Ascending aorta (tissue), 2 donors: ENCODE results near the gene CIB4. TPM values are rescaled to one million over a fixed set of nuclear protein-coding genes. Genes with fewer than 3 reads are reported as not detected.

Source experiments
- DNase-seq, 2 donors: peaks; one replicate each; pipeline ENCODE4 v3.0.0-alpha.2; 2019; ENCODE audit warnings: low spot score in 2 of 2
- H3K27ac ChIP-seq, 2 donors: fragments of 200-600 bp; sonication (generic); one replicate each; pipeline ENCODE4 v1.5.1; 2016 to 2017; ENCODE audit warnings: mild to moderate bottlenecking in 1 of 2
- H3K27me3 ChIP-seq: fragments of 200-600 bp; sonication (generic); one replicate; pipeline ENCODE4 v1.5.1; 2017
- H3K36me3 ChIP-seq, 2 donors: fragments of 200-600 bp; sonication (generic); one replicate each; pipeline ENCODE4 v1.5.1; 2016
- H3K4me1 ChIP-seq, 2 donors: fragments of 200-600 bp; sonication (generic); one replicate each; pipeline ENCODE4 v1.5.1; 2016 to 2017; ENCODE audit warnings: mild to moderate bottlenecking in 1 of 2
- H3K4me3 ChIP-seq, 2 donors: fragments of 200-600 bp; sonication (generic); one replicate each; pipeline ENCODE4 v1.5.1; 2016 to 2017; ENCODE audit warnings: mild to moderate bottlenecking in 1 of 2
- H3K9me3 ChIP-seq, 2 donors: fragments of 200-600 bp; sonication (generic); one replicate each; pipeline ENCODE4 v1.5.1; 2016
- intact Hi-C: fragments of 100-400 bp; cut with DNase I; formaldehyde crosslinking; loops from one replicate; pipeline ENCODE4 v1.15.1; 2023
- total RNA-seq: library from RNA; depleted of rRNA; stranded (reverse); fragments of >200 nt; gene quantifications from one replicate; pipeline ENCODE4 v1.1.0, GENCODE V29; 2016
- TF ChIP-seq, protein P1 (sequence below), 3 experiments: fragments of 200-600 bp in 2 of 3; fragments of 450-650 bp in 1 of 3; sonication (generic) in 2 of 3; IDR thresholded peaks; one replicate each; pipeline ENCODE4 v1.5.1; 2016 to 2019; ENCODE audit warnings: antibody characterized with exemption in 3 of 3, mild to moderate bottlenecking in 1 of 3, moderate library complexity in 1 of 3

The CIB4 gene
- total RNA-seq, 1 donor from 2014 or later, result not detected

DNA sequence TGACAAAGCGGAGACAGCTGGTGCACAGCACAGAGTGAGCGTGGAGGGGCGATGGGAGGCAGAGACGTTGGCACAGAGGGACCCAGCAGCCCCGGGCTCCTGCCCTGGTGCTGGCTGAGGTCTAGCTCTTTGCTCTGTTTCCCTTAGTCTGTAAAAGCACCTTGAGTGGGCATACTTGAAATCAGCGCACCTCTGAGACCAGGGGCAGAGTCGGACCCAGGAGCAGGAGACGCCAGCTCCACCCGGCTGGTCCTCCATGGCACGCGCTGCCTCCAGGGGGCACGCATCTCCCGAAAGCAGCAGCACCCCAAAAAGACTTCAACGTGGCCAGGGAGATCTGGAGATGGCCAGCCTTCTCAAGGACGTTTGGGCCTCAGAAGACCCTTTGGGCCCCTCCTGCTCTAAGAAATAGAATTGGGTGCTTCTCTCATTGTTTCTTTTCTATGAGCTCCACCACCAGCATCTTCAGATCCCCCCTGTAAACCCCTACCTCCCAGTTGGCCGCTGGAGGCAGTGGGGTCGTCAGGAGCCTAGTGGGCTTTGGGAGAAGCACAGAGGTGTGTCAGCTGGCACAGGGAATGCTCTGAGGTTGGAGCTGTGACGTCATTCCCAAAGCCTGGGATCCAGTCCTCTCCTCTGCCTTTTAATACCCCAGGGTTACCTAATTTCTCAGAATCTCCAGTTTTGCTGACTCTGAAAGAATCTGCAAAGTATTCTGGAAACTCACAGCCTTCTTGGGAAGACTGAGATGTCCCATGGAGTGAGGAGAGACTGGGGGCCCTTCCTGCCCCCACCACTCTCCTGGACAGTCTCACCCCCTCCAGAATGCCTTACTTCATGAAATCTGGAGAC is 58.9 kb downstream of the CIB4 start:
- intact Hi-C loops, result no loop called here
- no peaks in the 10 kb centered on the region for H3K27me3 ChIP-seq
- H3K4me3 ChIP-seq, result no peak overlapping the region
- no peak overlapping the region for H3K27ac ChIP-seq
- H3K4me1 ChIP-seq, result no peaks in the 10 kb centered on the region
- H3K9me3 ChIP-seq, result no peaks in the 10 kb centered on the region
- H3K36me3 ChIP-seq, result no peaks in the 10 kb centered on the region
- peak in 1 of 2 donors; percentile 57 for DNase-seq
- TF ChIP-seq, protein P1, sequence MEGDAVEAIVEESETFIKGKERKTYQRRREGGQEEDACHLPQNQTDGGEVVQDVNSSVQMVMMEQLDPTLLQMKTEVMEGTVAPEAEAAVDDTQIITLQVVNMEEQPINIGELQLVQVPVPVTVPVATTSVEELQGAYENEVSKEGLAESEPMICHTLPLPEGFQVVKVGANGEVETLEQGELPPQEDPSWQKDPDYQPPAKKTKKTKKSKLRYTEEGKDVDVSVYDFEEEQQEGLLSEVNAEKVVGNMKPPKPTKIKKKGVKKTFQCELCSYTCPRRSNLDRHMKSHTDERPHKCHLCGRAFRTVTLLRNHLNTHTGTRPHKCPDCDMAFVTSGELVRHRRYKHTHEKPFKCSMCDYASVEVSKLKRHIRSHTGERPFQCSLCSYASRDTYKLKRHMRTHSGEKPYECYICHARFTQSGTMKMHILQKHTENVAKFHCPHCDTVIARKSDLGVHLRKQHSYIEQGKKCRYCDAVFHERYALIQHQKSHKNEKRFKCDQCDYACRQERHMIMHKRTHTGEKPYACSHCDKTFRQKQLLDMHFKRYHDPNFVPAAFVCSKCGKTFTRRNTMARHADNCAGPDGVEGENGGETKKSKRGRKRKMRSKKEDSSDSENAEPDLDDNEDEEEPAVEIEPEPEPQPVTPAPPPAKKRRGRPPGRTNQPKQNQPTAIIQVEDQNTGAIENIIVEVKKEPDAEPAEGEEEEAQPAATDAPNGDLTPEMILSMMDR (IDR thresholded peaks at IDR 0.05), result no peak

GRCh38 chr2:26581266-26581990 is 59.7 kb downstream of the CIB4 start:
- TF ChIP-seq, protein P1 (IDR thresholded peaks at IDR 0.05), result no peak
- peak in 1 of 2 donors; percentile 44 for DNase-seq
- no peaks in the 10 kb centered on the region for H3K36me3 ChIP-seq
- intact Hi-C loops, result no loop called here
- H3K27ac ChIP-seq, result no peak overlapping the region
- H3K27me3 ChIP-seq, result no peaks in the 10 kb centered on the region
- H3K4me3 ChIP-seq, result no peak overlapping the region
- no peaks in the 10 kb centered on the region for H3K4me1 ChIP-seq
- H3K9me3 ChIP-seq, result no peaks in the 10 kb centered on the region

- Histone ChIP-seq H3K9me3 (no peaks in the 10 kb centered on the region), H3K27ac (no peak overlapping the region), H3K27me3 (no peaks in the 10 kb centered on the region), H3K36me3 (no peaks in the 10 kb centered on the region), H3K4me1 (no peaks in the 10 kb centered on the region), H3K4me3 (no peak overlapping the region)
- TF ChIP-seq, protein P1 (IDR thresholded peaks at IDR 0.05), result no peak
- peak in 1 of 2 donors; percentile 50 for DNase-seq
- intact Hi-C loops, result no loop called here
Observed at GRCh38 chr2:26580751-26581150, 60.4 kb downstream of the CIB4 start.

DNA sequence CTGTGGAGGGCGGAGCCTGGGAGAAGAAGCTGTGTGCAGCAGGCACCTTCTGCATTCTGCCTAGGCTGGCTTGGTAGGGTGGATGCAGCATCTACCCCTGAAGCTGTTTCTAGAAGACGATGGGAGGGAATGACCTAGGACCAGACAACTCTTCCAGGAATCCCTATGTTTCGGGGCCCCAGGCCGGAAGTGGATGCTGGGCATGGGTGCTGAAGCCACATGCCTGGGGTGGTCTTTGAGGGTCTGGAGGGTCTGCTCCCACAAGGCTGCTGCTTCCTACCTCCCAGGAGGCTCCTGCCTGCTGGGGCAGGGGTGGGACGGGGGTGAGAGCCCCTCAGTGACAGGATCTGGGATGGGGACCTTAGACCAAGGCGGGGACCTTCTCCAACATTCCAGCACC is 61.0 kb downstream of the CIB4 start:
- Histone ChIP-seq H3K9me3 (no peaks in the 10 kb centered on the region), H3K4me1 (no peaks in the 10 kb centered on the region), H3K27me3 (no peaks in the 10 kb centered on the region), H3K4me3 (no peak overlapping the region), H3K27ac (no peak overlapping the region), H3K36me3 (no peaks in the 10 kb centered on the region)
- peak in 1 of 2 donors; percentile 41 for DNase-seq
- TF ChIP-seq, protein P1 (IDR thresholded peaks at IDR 0.05), result no peak
- intact Hi-C loops, result no loop called here

- H3K4me1 ChIP-seq, result no peaks in the 10 kb centered on the region
- H3K36me3 ChIP-seq, result no peaks in the 10 kb centered on the region
- no peak overlapping the region for H3K27ac ChIP-seq
- H3K27me3 ChIP-seq, result no peaks in the 10 kb centered on the region
- DNase-seq, result peak in 1 of 2 donors; percentile 27
- TF ChIP-seq, protein P1 (IDR thresholded peaks at IDR 0.05), result no peak
- H3K4me3 ChIP-seq, result no peak overlapping the region
- intact Hi-C loops, result no loop called here
- no peaks in the 10 kb centered on the region for H3K9me3 ChIP-seq
Observed at GRCh38 chr2:26579723-26580040, 61.5 kb downstream of the CIB4 start.
